ENCODE measurements around the gene CHST12.
A peak's percentile ranks its signal among the peaks of the same experiment; 100 is the strongest.

The CHST12 gene

GRCh38 chr7:2445898-2446555, 42.6 kb downstream of the CHST12 start:
- H3K4me3 ChIP-seq (ENCODE audit: low read depth, low read length): no peak overlapping the region
- TF ChIP-seq CTCF (IDR thresholded peaks at IDR 0.05; ENCODE audit: low read depth, low read length): no peak
- TF ChIP-seq POLR2A (IDR thresholded peaks at IDR 0.05; ENCODE audit: extremely low read depth, insufficient read length): no peak
- TF ChIP-seq MAX (IDR thresholded peaks at IDR 0.05; ENCODE audit: low read depth, low read length): no peak
- no peak for TF ChIP-seq MYC (IDR thresholded peaks at IDR 0.05; ENCODE audit: low read depth, low read length)
- no peak for DNase-seq (ENCODE audit: low read depth)

GRCh38 chr7:2446676-2447075, 43.3 kb downstream of the CHST12 start:
- no peak for DNase-seq (ENCODE audit: low read depth)
- no peak for TF ChIP-seq CTCF (IDR thresholded peaks at IDR 0.05; ENCODE audit: low read depth, low read length)
- TF ChIP-seq MAX (IDR thresholded peaks at IDR 0.05; ENCODE audit: low read depth, low read length): no peak
- no peak for TF ChIP-seq MYC (IDR thresholded peaks at IDR 0.05; ENCODE audit: low read depth, low read length)
- TF ChIP-seq POLR2A (IDR thresholded peaks at IDR 0.05; ENCODE audit: extremely low read depth, insufficient read length): no peak
- no peak overlapping the region for H3K4me3 ChIP-seq (ENCODE audit: low read depth, low read length)

- DNase-seq (ENCODE audit: low read depth): no peak
- H3K4me3 ChIP-seq (ENCODE audit: low read depth, low read length): no peak overlapping the region
- no peak for TF ChIP-seq MAX (IDR thresholded peaks at IDR 0.05; ENCODE audit: low read depth, low read length)
- no peak for TF ChIP-seq MYC (IDR thresholded peaks at IDR 0.05; ENCODE audit: low read depth, low read length)
- no peak for TF ChIP-seq CTCF (IDR thresholded peaks at IDR 0.05; ENCODE audit: low read depth, low read length)
- TF ChIP-seq POLR2A (IDR thresholded peaks at IDR 0.05; ENCODE audit: extremely low read depth, insufficient read length): no peak
These were observed 47.0 kb downstream of the CHST12 start for GRCh38 chr7:2450198-2451107.

- H3K4me3 ChIP-seq (ENCODE audit: low read depth, low read length): no peak overlapping the region
- DNase-seq (ENCODE audit: low read depth): peak; percentile 89
- TF ChIP-seq MYC (IDR thresholded peaks at IDR 0.05; ENCODE audit: low read depth, low read length): peak; percentile 88
- TF ChIP-seq CTCF (IDR thresholded peaks at IDR 0.05; ENCODE audit: low read depth, low read length): peak; percentile 91
- peak; percentile 75 for TF ChIP-seq MAX (IDR thresholded peaks at IDR 0.05; ENCODE audit: low read depth, low read length)
- no peak for TF ChIP-seq POLR2A (IDR thresholded peaks at IDR 0.05; ENCODE audit: extremely low read depth, insufficient read length)
These were observed 48.0 kb downstream of the CHST12 start for GRCh38 chr7:2451171-2452073.

GRCh38 chr7:2452074-2452507, 48.7 kb downstream of the CHST12 start:
- DNase-seq (ENCODE audit: low read depth): peak; percentile 40
- TF ChIP-seq CTCF (IDR thresholded peaks at IDR 0.05; ENCODE audit: low read depth, low read length) (no peak), MAX (IDR thresholded peaks at IDR 0.05; ENCODE audit: low read depth, low read length) (no peak), POLR2A (IDR thresholded peaks at IDR 0.05; ENCODE audit: extremely low read depth, insufficient read length) (no peak), MYC (IDR thresholded peaks at IDR 0.05; ENCODE audit: low read depth, low read length) (no peak)
- no peak overlapping the region for H3K4me3 ChIP-seq (ENCODE audit: low read depth, low read length)
